ENCODE results near the gene TPRG1.

TPRG1 gene

DNA sequence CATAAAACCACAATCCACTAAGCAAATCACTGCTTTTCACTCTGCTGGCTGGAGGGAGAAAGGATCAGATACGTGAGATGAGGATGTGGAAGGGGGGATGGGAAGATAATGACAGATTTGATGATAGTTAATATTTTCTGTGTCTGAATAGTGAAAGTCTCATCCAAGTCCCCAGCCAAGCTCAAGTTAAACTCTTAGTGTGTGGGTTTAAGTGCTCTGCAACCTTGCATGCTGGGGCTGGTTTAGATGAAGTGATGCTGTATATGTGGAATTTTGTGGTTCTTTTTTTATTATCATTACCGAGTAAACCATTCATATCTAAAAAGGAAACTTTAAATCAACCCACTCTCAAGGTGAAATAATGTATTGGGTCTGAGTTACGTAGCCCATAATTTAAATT lies 111.0 kb downstream of the TPRG1 start:
- DNase-seq (ENCODE audit: low spot score) = no peak

DNA sequence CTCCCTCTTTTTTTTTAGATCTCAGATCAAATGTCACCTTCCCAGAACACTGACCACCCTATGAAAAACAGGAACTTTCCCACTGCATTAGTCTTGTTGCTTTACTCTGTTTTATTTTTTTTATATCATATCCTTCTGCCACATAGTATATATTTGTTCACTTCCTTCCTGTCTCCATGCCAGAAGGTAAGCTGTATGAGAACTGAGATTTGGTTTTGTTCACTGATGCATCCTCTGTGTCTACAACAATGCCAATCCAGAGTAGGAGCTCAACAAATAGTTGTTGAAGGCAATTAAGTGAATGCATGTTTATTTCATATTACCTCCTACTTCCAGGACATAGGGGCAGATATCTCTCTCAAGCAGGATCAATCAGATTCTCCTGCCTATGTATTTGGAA lies 114.4 kb downstream of the TPRG1 start:
- no peak for DNase-seq (ENCODE audit: low spot score)

DNA sequence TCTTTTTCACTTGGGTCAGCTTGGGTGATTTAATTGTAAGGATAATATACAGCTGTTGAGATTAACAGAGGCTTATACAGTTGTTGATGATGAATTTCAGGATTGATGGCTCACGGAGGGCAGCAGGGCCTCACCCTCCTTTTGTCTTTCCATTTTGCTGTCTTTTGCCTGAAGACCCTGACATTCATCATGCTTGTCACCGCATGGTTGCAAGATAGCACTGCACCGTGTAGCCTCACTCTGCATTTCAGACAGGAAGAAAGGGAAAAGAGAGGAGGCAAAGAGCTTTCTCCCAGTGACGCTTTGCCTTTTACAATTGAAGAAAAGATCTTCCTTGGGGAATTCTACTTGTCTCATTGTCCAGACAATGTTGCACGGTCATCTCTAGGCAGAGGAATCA lies 115.1 kb downstream of the TPRG1 start:
- DNase-seq (ENCODE audit: low spot score) = no peak

DNA sequence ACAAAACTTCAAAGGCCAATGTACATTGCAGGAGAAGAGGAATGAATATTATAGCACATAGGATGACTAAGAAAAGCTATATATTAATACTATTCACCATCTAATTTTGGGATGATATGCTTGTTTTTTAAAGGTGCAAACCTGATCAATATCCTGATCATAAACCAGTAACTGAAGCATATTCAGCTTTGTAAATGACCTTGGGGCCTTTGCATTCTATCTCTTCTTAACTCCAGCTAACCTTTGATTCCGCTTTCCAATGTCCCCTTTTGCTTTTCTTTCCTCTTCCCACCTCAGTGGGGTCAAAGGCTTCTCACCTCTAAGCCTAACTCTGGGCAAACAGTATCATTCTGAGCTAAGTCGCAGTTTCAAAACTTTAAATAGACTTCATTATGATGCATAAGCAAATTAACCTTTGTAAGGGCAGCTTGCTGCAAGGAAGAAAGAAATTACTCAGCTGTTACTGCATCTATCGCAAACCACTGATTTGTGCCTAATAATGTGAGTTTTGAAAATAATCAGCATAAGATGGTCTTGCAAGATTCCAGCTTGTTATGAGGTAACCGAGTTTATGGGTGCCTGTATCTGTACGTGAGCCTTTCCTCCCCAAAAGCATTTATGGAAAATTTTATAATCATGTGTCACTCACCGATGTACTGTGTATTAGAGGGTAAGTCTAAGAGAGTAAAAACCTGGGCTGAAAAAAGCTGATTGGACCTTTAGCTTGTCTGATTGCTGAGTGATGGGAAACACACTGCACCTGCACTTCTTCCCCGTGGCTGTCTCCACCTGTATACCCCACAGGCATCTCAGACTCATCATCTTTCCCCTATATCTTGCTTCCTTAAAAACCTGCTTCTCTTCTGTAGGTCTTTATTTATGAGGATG lies 116.8 kb downstream of the TPRG1 start:
- no peak for DNase-seq (ENCODE audit: low spot score)

GRCh38 chr3:189289251-189289650 lies 117.5 kb downstream of the TPRG1 start:
- DNase-seq (ENCODE audit: low spot score) = no peak

GRCh38 chr3:189292667-189293484 lies 121.1 kb downstream of the TPRG1 start:
- no peak for DNase-seq (ENCODE audit: low spot score)

DNA sequence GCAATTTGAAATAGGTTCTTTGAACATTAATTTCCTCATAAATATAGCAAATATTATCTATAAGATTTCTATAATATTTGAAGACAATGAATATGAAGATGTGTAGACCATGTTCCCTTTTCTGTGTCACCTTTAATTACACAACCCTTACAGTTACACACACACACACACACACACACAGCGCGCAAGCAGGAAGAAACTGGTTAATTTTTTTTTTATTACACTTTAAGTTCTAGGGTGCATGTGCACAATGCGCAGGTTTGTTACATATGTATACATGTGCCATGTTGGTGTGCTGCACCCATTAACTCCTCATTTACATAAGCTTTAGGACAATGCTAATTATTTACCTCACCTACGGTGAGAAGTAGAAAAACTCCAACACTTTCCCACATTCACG lies 122.9 kb downstream of the TPRG1 start:
- DNase-seq (ENCODE audit: low spot score) = no peak

GRCh38 chr3:189295089-189295488 lies 123.3 kb downstream of the TPRG1 start:
- DNase-seq (ENCODE audit: low spot score) = no peak

DNA sequence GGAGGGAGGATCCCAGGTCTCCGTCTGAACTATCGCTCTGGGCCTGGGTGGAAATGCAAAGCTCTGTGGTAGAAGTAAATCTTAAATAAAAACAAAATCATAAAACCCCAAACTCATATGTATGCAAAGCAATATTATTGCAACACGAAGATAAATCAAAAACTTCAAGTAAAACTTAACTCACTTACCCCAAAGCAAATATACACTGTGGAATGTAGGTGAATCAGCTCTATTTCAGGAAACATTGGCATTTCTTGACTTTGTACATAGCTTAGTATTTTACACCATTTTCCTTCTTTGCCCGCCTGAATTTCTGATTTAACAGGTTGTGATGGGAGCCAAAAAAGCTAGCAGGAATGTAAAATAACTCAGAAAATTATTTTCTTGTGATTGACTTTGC lies 126.2 kb downstream of the TPRG1 start:
- no peak for DNase-seq (ENCODE audit: low spot score)

DNA sequence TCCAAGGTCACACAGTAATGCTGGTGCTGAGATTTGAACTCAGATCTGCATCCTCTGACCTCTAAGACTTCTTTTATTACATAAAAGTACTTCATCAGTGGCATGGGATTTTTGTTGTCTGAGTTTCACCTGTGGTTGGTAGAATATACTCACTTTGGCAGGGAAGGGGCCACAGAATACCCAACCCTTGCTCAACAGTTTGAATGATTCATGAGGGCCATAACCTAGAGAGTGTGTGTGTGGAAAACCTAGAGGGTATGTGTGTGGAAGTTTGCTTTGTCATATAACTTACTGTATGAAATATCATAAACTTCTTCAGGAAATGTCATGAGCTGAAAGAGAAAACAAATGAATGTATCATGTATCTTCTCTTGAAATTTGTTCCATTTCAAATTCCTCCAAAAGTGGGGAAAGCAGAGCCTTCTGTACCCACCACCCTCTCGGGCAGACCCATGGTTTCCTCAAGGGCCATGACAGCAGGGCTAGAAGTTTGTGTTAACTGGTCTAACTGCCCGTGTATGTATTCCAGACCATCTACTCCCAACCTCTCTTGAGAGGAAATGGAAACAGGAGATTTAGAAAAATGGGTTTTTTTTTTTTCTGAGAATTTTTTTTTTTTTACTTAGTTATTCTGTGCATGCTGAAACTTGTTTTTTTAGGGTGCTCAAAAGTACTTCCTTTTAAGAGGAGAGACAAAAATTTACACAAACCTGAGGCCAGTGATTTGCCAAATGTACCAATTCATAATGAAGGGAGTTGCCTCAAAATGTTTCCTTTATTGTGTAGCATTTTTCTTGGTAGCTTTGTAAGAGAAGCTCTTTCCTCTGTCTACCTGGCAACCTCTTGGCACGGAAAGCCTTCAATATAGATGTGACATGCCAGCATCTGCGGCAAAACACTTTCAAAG lies 127.0 kb downstream of the TPRG1 start:
- no peak for DNase-seq (ENCODE audit: low spot score)

- DNase-seq (ENCODE audit: low spot score) = no peak
These were observed 128.6 kb downstream of the TPRG1 start for GRCh38 chr3:189300345-189300744.

DNA sequence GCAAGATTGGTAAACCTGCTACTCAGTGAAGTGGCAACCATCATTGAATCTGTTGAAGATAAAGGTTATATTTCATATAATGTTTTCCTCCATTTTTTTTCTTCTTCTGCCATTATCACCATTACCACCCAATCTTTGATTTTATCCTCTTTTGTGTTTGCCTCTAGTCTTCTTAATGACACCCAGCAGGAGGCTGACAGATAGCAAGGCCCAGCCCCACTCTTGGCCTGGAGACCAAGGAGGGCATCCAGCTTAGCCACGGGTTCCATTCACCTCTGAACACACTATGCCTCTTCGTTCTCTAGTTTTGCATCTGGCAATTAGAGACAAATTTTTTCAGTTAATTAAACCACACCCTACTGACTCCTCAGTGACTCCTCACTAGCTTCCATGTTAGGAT lies 129.7 kb downstream of the TPRG1 start:
- no peak for DNase-seq (ENCODE audit: low spot score)

- no peak for DNase-seq (ENCODE audit: low spot score)
These were observed 131.8 kb downstream of the TPRG1 start for GRCh38 chr3:189303584-189303983.

DNA sequence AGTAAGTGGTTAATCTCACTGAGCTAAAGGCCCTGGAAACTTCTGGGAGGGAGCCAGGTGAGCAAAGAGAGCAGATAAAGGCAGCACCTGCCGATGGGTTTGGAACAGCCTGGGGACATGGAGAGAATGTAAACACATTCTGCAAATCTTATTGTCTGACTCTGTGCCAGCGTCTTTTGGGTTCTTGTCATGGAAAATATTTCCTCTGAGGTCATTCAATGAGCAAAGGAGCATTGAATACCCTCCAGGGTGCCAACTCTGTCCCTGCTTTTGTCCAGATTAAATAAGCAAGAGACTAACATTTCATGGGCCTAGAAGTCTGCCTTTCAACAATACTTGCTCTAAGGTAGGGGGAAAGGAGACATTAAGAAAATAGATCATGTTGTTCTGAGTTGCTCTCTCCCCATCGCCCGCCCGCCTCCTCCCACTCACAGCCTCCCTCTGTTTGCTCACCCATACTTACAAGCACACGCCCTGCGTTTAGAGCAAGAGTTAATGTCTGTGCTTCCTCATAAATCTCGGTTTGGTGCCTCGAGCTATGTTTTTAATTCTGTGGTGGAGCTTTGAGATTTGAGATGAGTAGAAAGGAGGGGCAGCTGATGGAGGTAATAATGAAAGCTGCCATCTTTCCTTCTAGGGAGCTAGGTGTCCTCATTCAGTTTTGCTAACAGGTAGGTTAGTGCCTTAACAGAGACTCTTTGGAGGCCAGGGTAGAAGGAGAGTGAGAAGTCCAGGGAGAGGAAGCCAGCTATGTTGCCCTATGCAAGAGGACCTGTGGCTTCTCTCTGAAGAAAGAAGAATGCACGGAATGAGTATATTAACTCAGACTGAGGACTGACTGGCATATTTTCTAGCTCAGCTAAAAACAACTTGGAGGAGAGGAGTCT lies 132.9 kb downstream of the TPRG1 start:
- DNase-seq (ENCODE audit: low spot score) = peak; percentile 25

- DNase-seq (ENCODE audit: low spot score) = no peak
These were observed 133.6 kb downstream of the TPRG1 start for GRCh38 chr3:189305412-189305811.

- no peak for DNase-seq (ENCODE audit: low spot score)
These were observed 136.2 kb downstream of the TPRG1 start for GRCh38 chr3:189307963-189308362.

GRCh38 chr3:189308608-189309007 lies 136.8 kb downstream of the TPRG1 start:
- DNase-seq (ENCODE audit: low spot score) = no peak

- DNase-seq (ENCODE audit: low spot score) = no peak
These were observed 137.7 kb downstream of the TPRG1 start for GRCh38 chr3:189309400-189309975.

DNA sequence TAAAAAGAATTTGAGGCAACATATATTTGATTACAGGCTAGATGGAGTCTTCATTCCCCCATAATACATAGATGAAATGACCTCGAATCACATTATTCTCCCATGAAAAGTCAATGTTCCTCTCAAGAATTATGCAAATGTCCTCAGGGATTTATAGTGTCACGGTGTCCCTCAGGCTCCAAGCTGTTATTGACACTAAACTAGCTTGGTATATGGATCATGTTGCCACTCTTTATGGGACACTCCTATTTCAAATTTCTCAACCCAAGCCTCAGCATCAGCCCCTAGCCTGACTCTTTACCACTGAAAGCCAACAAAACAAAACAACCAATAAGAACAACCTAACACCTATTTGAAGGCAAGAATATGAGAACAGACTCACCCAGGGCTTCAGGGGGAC lies 139.8 kb downstream of the TPRG1 start:
- no peak for DNase-seq (ENCODE audit: low spot score)

GRCh38 chr3:189312866-189313265 lies 141.1 kb downstream of the TPRG1 start:
- no peak for DNase-seq (ENCODE audit: low spot score)
